SK-N-SH (cell line): ENCODE results near the gene CLMN. TPM values are rescaled to one million over a fixed set of nuclear protein-coding genes. Genes with fewer than 3 reads are reported as not detected.

ENCODE experiments used
- CTCF ChIA-PET: fragments of 300-600, 350-600 bp; formaldehyde crosslinking; extraction: SDS; loops from one replicate; lab custom pipeline; 2021; lab: Yijun Ruan, JAX
- POLR2A ChIA-PET: fragments of 350-600 bp; sonication (Branson Sonifier 250); formaldehyde crosslinking; extraction: SDS; loops from one replicate; lab custom pipeline; 2020; ENCODE audit warnings: antibody characterized with exemption, inconsistent platforms; lab: Yijun Ruan, JAX
- DNase-seq: peaks from one replicate; pipeline ENCODE4 v3.0.0; 2012
- H2AFZ ChIP-seq: fragments of 200-600 bp; sonication (generic); 2 replicates; pipeline ENCODE4 v1.8.1; 2016; ENCODE audit warnings: antibody characterized with exemption, mild to moderate bottlenecking, low read depth
- H3F3A ChIP-seq: fragments of 200-600 bp; sonication (generic); replicated peaks from 2 replicates; pipeline ENCODE3; 2016; ENCODE audit warnings: antibody characterized with exemption, mild to moderate bottlenecking; ENCODE audit not compliant: insufficient read depth
- H3K27ac ChIP-seq, 2 experiments: fragments of 200-500 bp in 1 of 2; fragments of 200-600 bp in 1 of 2; sonication (Bioruptor generic) in 1 of 2; sonication (generic), shearing (Covaris generic) in 1 of 2; 2 replicates each; pipeline versions ENCODE4 v1.5.1 to v1.6.1; 2014 to 2016; ENCODE audit warnings: low read depth in 2 of 2, inconsistent platforms in 1 of 2, low read length in 1 of 2, mild to moderate bottlenecking in 1 of 2, mixed read lengths in 1 of 2
- H3K27me3 ChIP-seq: fragments of 200-600 bp; sonication (generic), shearing (Covaris generic); 2 replicates; pipeline ENCODE4 v1.6.1; 2016; ENCODE audit warnings: mixed run types; ENCODE audit not compliant: insufficient read depth
- H3K36me3 ChIP-seq, 2 experiments: fragments of 200-500 bp in 1 of 2; fragments of 200-600 bp in 1 of 2; sonication (Bioruptor generic) in 1 of 2; sonication (generic) in 1 of 2; replicated peaks in 1 of 2; 2 replicates each; pipeline versions ENCODE3 to v1.5.1; 2014 to 2016; ENCODE audit warnings: low read length in 1 of 2, mild to moderate bottlenecking in 1 of 2; ENCODE audit not compliant: insufficient read depth in 2 of 2, control insufficient read depth in 1 of 2
- H3K4me1 ChIP-seq, 2 experiments: fragments of 200-500 bp in 1 of 2; fragments of 200-600 bp in 1 of 2; sonication (Bioruptor generic) in 1 of 2; sonication (generic), shearing (Covaris generic) in 1 of 2; 2 replicates each; pipeline versions ENCODE4 v1.5.1 to v1.6.1; 2014 to 2016; ENCODE audit warnings: low read depth in 1 of 2, low read length in 1 of 2, mixed run types in 1 of 2; ENCODE audit not compliant: insufficient read depth in 2 of 2, control insufficient read depth in 1 of 2
- H3K4me2 ChIP-seq: fragments of 200-600 bp; sonication (generic), shearing (Covaris generic); 2 replicates; pipeline ENCODE4 v1.6.1; 2017; ENCODE audit warnings: mixed run types
- H3K4me3 ChIP-seq, 2 experiments: fragments of 200-500 bp in 1 of 2; fragments of 200-600 bp in 1 of 2; sonication (Bioruptor generic) in 1 of 2; sonication (generic), shearing (Covaris generic) in 1 of 2; 2 replicates each; pipeline versions ENCODE4 v1.5.1 to v1.8.1; 2014 to 2016; ENCODE audit warnings: low read depth in 2 of 2, inconsistent platforms in 1 of 2, low read length in 1 of 2, mild to moderate bottlenecking in 1 of 2, mixed read lengths in 1 of 2, moderate library complexity in 1 of 2
- H3K79me2 ChIP-seq: fragments of 200-600 bp; sonication (generic); 2 replicates; pipeline ENCODE4 v1.8.1; 2017; ENCODE audit warnings: mild to moderate bottlenecking; ENCODE audit not compliant: insufficient read depth
- H3K9ac ChIP-seq: fragments of 200-600 bp; sonication (generic); 2 replicates; pipeline ENCODE4 v1.6.1; 2017; ENCODE audit warnings: mixed run types
- H3K9me2 ChIP-seq: fragments of 200-600 bp; sonication (generic); 2 replicates; pipeline ENCODE4 v1.6.1; 2017; ENCODE audit warnings: mixed run types
- H3K9me3 ChIP-seq: fragments of 200-600 bp; sonication (generic); 2 replicates; pipeline ENCODE4 v1.6.1; 2017; ENCODE audit warnings: mixed run types, mild to moderate bottlenecking, moderate library complexity
- H4K20me1 ChIP-seq: fragments of 200-600 bp; sonication (generic); 2 replicates; pipeline ENCODE4 v1.6.1; 2017; ENCODE audit warnings: mild to moderate bottlenecking, mixed run types; ENCODE audit not compliant: insufficient read depth
- CTCF ChIP-seq: fragments of 200-600 bp; sonication (generic); IDR thresholded peaks from 2 replicates; pipeline ENCODE4 v1.6.1; 2017; ENCODE audit warnings: antibody characterized with exemption, mild to moderate bottlenecking, moderate library complexity
- ELF1 ChIP-seq: IDR thresholded peaks from 2 replicates; pipeline ENCODE4 v1.4.0; 2012
- EP300 ChIP-seq, 2 experiments: IDR thresholded peaks; 2 replicates each; pipeline versions ENCODE4 v1.4.0 to v1.6.1; 2012; ENCODE audit warnings: borderline replicate concordance in 1 of 2, low read depth in 1 of 2, low read length in 1 of 2
- EZH2phosphoT487 ChIP-seq: fragments of 200-600 bp; sonication (generic); IDR thresholded peaks from 2 replicates; pipeline ENCODE4 v1.6.1; 2017; ENCODE audit warnings: low read depth, mixed run types, mild to moderate bottlenecking, antibody characterized with exemption, moderate library complexity, borderline replicate concordance
- FOSL2 ChIP-seq: IDR thresholded peaks from 2 replicates; pipeline ENCODE4 v1.4.0; 2012; ENCODE audit warnings: low read depth, mild to moderate bottlenecking, moderate library complexity, borderline replicate concordance
- GATA2 ChIP-seq: sonication (generic); formaldehyde crosslinking; IDR thresholded peaks from 2 replicates; pipeline ENCODE4 v1.5.0; 2020; ENCODE audit warnings: mild to moderate bottlenecking, missing genetic modification reagents
- IRF3 ChIP-seq: fragments of 150-350 bp; IDR thresholded peaks from 2 replicates; pipeline ENCODE4 v1.6.1; 2016; ENCODE audit warnings: mild to moderate bottlenecking, low read depth, low read length
- MAX ChIP-seq: IDR thresholded peaks from 2 replicates; pipeline ENCODE4 v1.4.0; 2012; ENCODE audit warnings: low read depth
- MXI1 ChIP-seq: IDR thresholded peaks from 2 replicates; pipeline ENCODE4 v1.6.1; 2012; ENCODE audit warnings: mild to moderate bottlenecking, low read depth, low read length, improper control_type of control experiment
- NFIC ChIP-seq: IDR thresholded peaks from 2 replicates; pipeline ENCODE4 v1.4.0; 2012; ENCODE audit warnings: borderline replicate concordance
- NRF1 ChIP-seq: IDR thresholded peaks from 2 replicates; pipeline ENCODE4 v1.6.1; 2012; ENCODE audit warnings: low read depth, mild to moderate bottlenecking, low read length
- REST ChIP-seq: IDR thresholded peaks from 2 replicates; pipeline ENCODE4 v1.6.1; 2012; ENCODE audit warnings: mild to moderate bottlenecking, low read depth, low read length, moderate library complexity
- RXRA ChIP-seq: IDR thresholded peaks from 2 replicates; pipeline ENCODE4 v1.4.0; 2012; ENCODE audit warnings: low read depth, mild to moderate bottlenecking, borderline replicate concordance
- TCF12 ChIP-seq: IDR thresholded peaks from 2 replicates; pipeline ENCODE4 v1.4.0; 2012
- ZBTB33 ChIP-seq: IDR thresholded peaks from 2 replicates; pipeline ENCODE4 v1.4.0; 2012; ENCODE audit warnings: low read depth, borderline replicate concordance
- WGBS: methylation state at CpG from one replicate; pipeline ENCODE4 v1.1.6; 2017; ENCODE audit warnings: low lambda C conversion rate; 5-methylcytosine and 5-hydroxymethylcytosine counted together
- polyA plus RNA-seq, 3 experiments: library from polyadenylated mRNA; depleted of rRNA; stranded (reverse); fragments of >200 nt; gene quantifications; 2 replicates each; pipeline ENCODE4 v1.2.3, GENCODE V29; 2012

CLMN gene
- polyA plus RNA-seq, 1 of the 3 experiments (the other 2 are of a cell fraction) = 1.4 TPM

GRCh38 chr14:95331708-95332408 is 12.2 kb upstream of the CLMN start:
- Histone ChIP-seq H3K4me1 (peaks cover 0 to 12% of the 10 kb centered on the region in 2 experiments; a peak in 1 of 4 replicates), H3K36me3 (no peaks in the 10 kb centered on the region), H3K9me2 (no peaks in the 10 kb centered on the region), H3K4me2 (no peak overlapping the region), H4K20me1 (no peaks in the 10 kb centered on the region), H3K27me3 (no peaks in the 10 kb centered on the region; the same call in 1 of the 2 replicates), H3K4me3 (no peak overlapping the region), H3K9ac (no peak overlapping the region), H3K9me3 (no peaks in the 10 kb centered on the region), H3K79me2 (no peaks in the 10 kb centered on the region)
- POLR2A ChIA-PET = no interaction called here
- WGBS = 80% methylated on average over 8 of the region's 10 CpGs
- DNase-seq = no peak
- CTCF ChIA-PET = no interaction called here
- no peak for TF ChIP-seq EP300 (IDR thresholded peaks at IDR 0.05; ENCODE audit: borderline replicate concordance in 1 of 2, low read depth in 1 of 2, low read length in 1 of 2)
- TF ChIP-seq EZH2phosphoT487 = no peak
- no peak for TF ChIP-seq GATA2 (CRISPR knock-in tag)
- no peak for TF ChIP-seq RXRA
- no peak for TF ChIP-seq FOSL2
- no peak for TF ChIP-seq CTCF
- no peak for TF ChIP-seq MXI1
- TF ChIP-seq ZBTB33 = no peak
- TF ChIP-seq TCF12 = no peak
- no peak for TF ChIP-seq REST
- no peak for TF ChIP-seq NFIC
- TF ChIP-seq IRF3 = no peak
- no peak for TF ChIP-seq NRF1
- no peak for TF ChIP-seq ELF1
- no peak for TF ChIP-seq MAX
- TF ChIP-seq, all 33 proteins: peak for 0
- Histone ChIP-seq H3K27ac (no peak overlapping the region), H3F3A (no peaks in the 10 kb centered on the region), H2AFZ (no peak overlapping the region)
